ENCODE results near the gene NOM1. TPM values are rescaled to one million over a fixed set of nuclear protein-coding genes. Genes with fewer than 3 reads are reported as not detected.

The NOM1 gene, protein sequence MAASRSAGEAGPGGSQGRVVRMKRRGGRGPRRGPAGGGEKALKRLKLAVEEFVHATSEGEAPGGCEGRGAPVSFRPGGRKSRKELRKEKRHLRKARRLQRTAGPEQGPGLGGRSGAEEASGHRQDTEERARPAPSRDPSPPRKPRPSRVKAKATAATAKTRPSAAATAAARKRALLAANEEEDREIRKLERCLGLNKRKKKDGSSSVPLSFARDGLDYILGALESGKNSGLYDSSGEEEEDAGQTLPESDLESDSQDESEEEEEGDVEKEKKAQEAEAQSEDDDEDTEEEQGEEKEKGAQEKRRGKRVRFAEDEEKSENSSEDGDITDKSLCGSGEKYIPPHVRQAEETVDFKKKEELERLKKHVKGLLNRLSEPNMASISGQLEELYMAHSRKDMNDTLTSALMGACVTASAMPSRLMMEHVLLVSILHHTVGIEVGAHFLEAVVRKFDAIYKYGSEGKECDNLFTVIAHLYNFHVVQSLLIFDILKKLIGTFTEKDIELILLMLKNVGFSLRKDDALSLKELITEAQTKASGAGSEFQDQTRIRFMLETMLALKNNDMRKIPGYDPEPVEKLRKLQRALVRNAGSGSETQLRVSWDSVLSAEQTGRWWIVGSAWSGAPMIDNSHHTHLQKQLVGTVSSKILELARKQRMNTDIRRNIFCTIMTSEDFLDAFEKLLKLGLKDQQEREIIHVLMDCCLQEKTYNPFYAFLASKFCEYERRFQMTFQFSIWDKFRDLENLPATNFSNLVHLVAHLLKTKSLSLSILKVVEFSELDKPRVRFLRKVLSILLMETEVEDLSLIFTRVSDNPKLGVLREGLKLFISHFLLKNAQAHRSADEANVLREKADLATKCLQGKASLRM
- polyA plus RNA-seq (2012; ENCODE audit: insufficient read length, low read depth): 17.4 TPM

- peak; percentile 85 for TF ChIP-seq FOXP2 (optimal IDR thresholded peaks at IDR 0.05; ENCODE audit: borderline replicate concordance, extremely low read depth, extremely low read length, insufficient read depth)
- peak; percentile 97 for TF ChIP-seq TAF1 (IDR thresholded peaks at IDR 0.05; ENCODE audit: borderline replicate concordance, insufficient read depth, low read length)
- TF ChIP-seq POLR2AphosphoS5 (IDR thresholded peaks at IDR 0.05; ENCODE audit: low read depth, low read length): peak; percentile 83
- no peak for TF ChIP-seq SIN3A (IDR thresholded peaks at IDR 0.05; ENCODE audit: borderline replicate concordance, insufficient read depth, low read length)
- TF ChIP-seq, protein P1, sequence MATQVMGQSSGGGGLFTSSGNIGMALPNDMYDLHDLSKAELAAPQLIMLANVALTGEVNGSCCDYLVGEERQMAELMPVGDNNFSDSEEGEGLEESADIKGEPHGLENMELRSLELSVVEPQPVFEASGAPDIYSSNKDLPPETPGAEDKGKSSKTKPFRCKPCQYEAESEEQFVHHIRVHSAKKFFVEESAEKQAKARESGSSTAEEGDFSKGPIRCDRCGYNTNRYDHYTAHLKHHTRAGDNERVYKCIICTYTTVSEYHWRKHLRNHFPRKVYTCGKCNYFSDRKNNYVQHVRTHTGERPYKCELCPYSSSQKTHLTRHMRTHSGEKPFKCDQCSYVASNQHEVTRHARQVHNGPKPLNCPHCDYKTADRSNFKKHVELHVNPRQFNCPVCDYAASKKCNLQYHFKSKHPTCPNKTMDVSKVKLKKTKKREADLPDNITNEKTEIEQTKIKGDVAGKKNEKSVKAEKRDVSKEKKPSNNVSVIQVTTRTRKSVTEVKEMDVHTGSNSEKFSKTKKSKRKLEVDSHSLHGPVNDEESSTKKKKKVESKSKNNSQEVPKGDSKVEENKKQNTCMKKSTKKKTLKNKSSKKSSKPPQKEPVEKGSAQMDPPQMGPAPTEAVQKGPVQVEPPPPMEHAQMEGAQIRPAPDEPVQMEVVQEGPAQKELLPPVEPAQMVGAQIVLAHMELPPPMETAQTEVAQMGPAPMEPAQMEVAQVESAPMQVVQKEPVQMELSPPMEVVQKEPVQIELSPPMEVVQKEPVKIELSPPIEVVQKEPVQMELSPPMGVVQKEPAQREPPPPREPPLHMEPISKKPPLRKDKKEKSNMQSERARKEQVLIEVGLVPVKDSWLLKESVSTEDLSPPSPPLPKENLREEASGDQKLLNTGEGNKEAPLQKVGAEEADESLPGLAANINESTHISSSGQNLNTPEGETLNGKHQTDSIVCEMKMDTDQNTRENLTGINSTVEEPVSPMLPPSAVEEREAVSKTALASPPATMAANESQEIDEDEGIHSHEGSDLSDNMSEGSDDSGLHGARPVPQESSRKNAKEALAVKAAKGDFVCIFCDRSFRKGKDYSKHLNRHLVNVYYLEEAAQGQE (IDR thresholded peaks at IDR 0.05; ENCODE audit: insufficient read depth in 1 of 2, low read depth in 2 of 2, low read length in 2 of 2): peak; percentile 47 to 65; a peak in 2 of 4 replicates
Observed at GRCh38 chr7:156949541-156950380, at the start of gene NOM1. NOM1 (plus strand) TSS chr7:156949712; CDS start chr7:156949738, 26 bp downstream.

DNA sequence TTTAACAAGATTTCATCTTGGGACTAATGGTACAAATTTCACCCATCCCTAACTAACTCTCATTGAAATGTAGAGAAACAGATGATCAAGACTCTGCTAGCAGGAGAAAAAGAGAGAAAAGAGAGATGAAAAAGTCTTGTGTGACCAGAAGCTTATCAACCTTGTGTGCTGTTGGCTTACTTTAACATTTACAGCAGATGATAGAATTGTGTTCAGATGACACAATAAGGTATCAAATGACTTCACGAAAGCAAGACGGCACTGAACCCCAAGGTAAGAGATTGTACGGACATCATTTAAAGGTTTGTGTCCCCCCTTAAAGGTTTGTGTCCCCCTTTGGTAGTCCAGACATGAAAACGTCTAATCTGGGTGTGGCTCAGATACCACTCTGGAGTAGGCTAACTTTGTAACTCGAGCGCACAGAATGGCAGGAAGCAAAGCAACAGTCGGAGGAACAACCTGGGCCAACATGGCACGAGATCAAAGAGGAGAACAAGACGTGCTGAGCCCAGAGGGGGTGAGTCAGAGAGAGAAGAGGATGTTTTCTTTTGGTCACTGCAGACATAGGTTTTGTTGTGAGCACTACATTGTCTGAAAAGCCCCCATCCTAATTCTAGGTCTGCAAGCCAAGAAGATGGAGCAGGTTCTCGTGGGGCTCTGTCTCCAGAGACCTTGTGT is 46.1 kb upstream of the NOM1 start:
- TF ChIP-seq, protein P1 (IDR thresholded peaks at IDR 0.05; ENCODE audit: insufficient read depth in 1 of 2, low read depth in 2 of 2, low read length in 2 of 2): no peak

DNA sequence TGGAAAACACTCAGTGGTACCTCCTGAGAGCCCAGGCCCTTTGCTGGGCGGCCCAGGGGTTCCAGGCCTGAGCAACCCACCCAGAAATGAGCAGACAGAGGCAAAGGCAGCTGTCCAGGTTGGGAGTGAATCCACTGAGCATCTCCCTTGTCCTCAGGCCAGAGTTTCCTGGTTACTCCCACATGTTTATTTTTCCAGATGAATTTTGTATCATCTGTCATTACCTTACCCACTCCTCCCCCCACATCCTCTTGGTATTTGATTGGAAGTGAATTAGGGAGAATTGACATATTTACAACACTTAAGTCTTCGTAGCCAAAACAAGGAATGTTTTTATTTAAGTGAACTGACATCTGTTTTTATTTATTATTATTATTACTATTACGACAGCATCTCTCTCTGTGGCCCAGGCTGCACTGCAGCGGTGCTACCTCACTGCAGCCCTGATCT is 43.3 kb upstream of the NOM1 start:
- TF ChIP-seq POLR2AphosphoS5 (IDR thresholded peaks at IDR 0.05; ENCODE audit: low read depth, low read length) (no peak), FOXP2 (optimal IDR thresholded peaks at IDR 0.05; ENCODE audit: borderline replicate concordance, extremely low read depth, extremely low read length, insufficient read depth) (peak; percentile 41), TAF1 (IDR thresholded peaks at IDR 0.05; ENCODE audit: borderline replicate concordance, insufficient read depth, low read length) (no peak), SIN3A (IDR thresholded peaks at IDR 0.05; ENCODE audit: borderline replicate concordance, insufficient read depth, low read length) (0 out of 2 replicates have a peak, but pooled peaks have one; percentile 26)
- TF ChIP-seq, protein P1 (IDR thresholded peaks at IDR 0.05; ENCODE audit: insufficient read depth in 1 of 2, low read depth in 2 of 2, low read length in 2 of 2): peak; percentile 12 to 19; a peak in 1 of 4 replicates

DNA sequence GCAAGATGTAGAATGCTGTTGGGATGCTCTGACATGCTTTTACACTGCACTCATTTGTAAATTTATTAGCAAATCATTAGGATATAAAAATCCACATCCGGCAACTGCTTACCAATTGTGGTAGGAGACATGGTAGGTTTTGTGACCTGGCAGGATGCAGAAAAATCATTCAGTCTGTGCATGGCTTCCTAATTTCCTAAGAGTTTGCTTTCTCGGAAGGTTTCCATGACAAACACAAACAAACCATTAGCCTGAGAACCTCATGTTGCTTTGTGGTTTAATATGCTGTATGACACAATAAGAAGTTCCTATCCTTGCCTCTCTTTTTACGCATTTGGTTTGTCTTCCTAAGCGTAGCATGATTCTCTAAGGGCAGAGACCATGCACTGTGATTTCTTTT is 41.9 kb upstream of the NOM1 start:
- no peak for TF ChIP-seq POLR2AphosphoS5 (IDR thresholded peaks at IDR 0.05; ENCODE audit: low read depth, low read length)
- TF ChIP-seq, protein P1 (IDR thresholded peaks at IDR 0.05; ENCODE audit: insufficient read depth in 1 of 2, low read depth in 2 of 2, low read length in 2 of 2): no peak

Data from PFSK-1 (cell line).